ENCODE results near the gene DFFA.

The DFFA gene

GRCh38 chr1:10437052-10437451 lies 35.3 kb downstream of the DFFA start:
- TF ChIP-seq CTCF (IDR thresholded peaks at IDR 0.05; ENCODE audit: low read depth, low read length, missing control alignments), result no peak
- H3K4me3 ChIP-seq (ENCODE audit: low read depth, low read length), result no peak overlapping the region
- no peak for DNase-seq (ENCODE audit: low read depth)

- no peak for TF ChIP-seq CTCF (IDR thresholded peaks at IDR 0.05; ENCODE audit: low read depth, low read length, missing control alignments)
- DNase-seq (ENCODE audit: low read depth), result no peak
- H3K4me3 ChIP-seq (ENCODE audit: low read depth, low read length), result no peak overlapping the region
These were observed 37.7 kb downstream of the DFFA start for GRCh38 chr1:10434590-10434989.

DNA sequence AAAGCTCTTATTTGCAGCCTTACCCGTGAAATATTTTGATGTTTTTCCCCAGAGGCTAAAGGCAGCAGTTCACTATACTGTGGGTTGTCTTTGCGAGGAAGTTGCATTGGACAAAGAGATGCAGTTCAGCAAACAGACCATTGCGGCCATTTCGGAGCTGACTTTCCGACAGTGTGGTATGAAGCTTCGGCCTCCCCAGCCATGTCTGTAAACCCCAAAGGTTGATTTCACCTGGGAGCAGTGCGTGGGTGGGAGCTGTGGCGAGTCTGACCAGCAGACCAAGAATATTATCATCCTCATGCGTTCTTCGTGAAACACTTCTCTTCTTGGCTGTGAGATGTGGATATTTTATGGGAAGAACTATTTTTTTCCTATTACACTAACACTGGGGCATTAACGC lies 38.5 kb downstream of the DFFA start:
- TF ChIP-seq CTCF (IDR thresholded peaks at IDR 0.05; ENCODE audit: low read depth, low read length, missing control alignments), result no peak
- H3K4me3 ChIP-seq (ENCODE audit: low read depth, low read length), result no peak overlapping the region
- DNase-seq (ENCODE audit: low read depth), result no peak

DNA sequence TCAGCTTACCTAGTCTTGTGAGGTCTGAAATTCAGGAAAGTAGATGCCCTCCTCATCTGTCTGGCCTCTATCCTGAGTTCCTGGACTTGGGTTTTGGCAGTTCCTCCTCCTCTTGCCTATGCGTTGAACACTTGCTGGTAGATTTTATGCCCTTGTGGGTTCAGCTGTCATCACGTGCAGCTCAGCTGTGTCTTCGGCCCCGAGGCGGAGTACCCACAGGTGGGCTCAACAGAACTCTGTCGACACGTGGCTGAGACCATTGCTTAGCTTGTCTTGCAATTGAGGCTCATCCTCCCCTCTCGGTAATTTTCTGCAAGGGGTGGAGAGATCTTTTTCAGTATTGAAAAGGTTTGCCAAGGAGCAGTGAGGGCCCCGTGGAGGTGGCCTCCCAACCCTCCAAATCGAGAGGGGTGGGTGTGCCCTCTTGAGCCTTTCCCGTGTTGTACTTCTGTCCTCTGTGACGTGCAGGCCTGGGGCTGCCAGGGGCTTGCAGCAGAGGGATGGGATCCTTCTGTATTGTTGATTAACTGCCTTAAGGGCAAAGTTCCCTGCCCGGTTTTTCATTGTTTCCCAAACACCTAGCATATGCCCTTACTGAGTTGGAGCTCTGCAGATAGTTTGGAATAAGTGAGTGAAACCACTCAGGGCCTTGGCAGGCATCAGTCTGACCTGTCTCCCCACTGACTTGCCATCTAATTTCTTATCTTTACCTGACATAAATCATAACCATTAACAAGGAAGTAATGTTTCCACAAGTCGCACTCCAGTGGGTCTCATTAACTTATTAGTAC lies 39.2 kb downstream of the DFFA start:
- no peak for TF ChIP-seq CTCF (IDR thresholded peaks at IDR 0.05; ENCODE audit: low read depth, low read length, missing control alignments)
- DNase-seq (ENCODE audit: low read depth), result no peak
- no peak overlapping the region for H3K4me3 ChIP-seq (ENCODE audit: low read depth, low read length)

DNA sequence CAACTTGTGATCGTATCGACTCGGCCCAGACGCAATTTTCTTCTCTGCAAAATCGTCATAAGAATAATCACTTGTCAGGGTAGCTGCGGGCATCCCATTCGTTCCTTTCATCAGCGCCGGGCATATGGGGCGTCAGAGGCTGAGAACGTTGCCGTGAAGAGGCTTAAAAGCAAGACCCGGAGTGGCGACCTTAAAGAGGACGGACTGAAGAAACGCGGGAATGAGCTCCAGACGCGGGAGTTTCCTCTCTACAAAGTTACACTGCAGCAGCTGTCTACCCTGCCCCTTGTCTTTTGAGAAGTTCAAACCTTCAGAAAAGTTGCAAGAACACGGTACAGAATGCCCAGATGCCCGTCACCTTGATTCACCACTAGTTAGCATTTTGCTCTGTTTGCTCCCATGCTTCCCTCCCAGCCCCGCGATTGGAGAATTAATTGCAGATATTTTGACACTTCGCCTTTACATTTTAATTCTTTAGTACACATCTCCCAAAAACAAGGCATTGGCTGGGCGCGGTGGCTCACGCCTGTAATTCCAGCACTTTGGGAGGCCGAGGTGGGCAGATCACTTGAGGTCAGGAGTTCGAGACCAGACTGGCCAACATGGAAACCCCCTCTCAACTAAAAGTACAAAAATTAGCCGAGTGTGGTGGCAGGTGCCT lies 41.1 kb downstream of the DFFA start:
- no peak for TF ChIP-seq CTCF (IDR thresholded peaks at IDR 0.05; ENCODE audit: low read depth, low read length, missing control alignments)
- DNase-seq (ENCODE audit: low read depth), result no peak
- H3K4me3 ChIP-seq (ENCODE audit: low read depth, low read length), result peak overlapping the region; percentile 96

DNA sequence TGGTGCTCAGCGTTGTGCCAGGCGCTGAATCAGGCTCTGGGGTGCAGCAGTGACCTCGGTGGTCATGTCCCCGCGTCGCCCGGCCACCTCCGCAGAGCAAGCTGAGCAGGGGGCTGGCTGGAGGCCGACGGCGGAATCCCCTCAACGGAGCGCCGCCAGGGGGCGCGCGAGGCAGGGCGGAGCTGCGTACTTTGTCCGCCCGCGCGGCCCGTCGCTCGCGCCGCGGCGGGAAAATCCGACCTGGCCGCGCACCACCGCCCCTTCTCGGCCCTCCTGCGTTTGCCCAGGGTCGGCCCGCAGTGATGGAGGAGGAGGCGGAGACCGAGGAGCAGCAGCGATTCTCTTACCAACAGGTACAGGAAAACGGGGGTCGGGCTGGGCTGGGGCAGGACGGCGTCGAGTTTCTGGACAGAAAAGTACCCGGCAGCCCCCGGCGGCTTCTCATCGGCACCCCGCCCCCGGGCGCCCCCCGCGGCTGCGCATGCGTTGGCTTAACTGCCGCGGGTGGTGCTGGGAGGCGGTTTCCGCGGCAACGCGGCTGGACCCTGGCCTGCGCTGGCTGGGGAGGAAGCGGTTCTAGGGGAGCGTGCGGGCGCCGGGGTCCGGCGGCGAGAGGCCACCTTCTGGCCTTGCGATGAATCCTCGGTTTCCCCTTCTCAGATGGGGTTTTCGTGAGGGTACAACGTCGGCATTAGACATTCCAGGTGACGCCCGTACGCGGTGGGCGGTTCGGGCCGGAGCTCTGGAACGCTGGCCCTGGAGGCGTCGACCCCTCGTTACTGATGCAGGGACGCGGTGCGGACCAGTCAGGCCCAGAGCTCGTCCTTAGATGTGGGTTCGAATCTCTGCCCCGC lies 41.9 kb downstream of the DFFA start, which contains the start of gene CENPS:
CENPS (plus strand) TSS at position 218 of the 854 bp plus-strand sequence; CDS start at position 303, 85 bp downstream.
- peak; percentile 92 for TF ChIP-seq CTCF (IDR thresholded peaks at IDR 0.05; ENCODE audit: low read depth, low read length, missing control alignments)
- H3K4me3 ChIP-seq (ENCODE audit: low read depth, low read length), result peak within 1 kb of the TSS; percentile 96
- DNase-seq (ENCODE audit: low read depth), result peak; percentile 63
